Stimulated activated CD8-positive, alpha-beta memory T cell treated with anti-CD3 and anti-CD28 coated beads, Interleukin-2, amount 100 ng/mL, for 1 hour (primary cell): ENCODE measurements around the gene RBMXL2.

ENCODE experiments used
- DNase-seq, 2 donors: peaks; one replicate each; pipeline ENCODE4 v3.0.0-alpha.2; 2020; ENCODE audit warnings: low read depth in 2 of 2

Gene RBMXL2

DNA sequence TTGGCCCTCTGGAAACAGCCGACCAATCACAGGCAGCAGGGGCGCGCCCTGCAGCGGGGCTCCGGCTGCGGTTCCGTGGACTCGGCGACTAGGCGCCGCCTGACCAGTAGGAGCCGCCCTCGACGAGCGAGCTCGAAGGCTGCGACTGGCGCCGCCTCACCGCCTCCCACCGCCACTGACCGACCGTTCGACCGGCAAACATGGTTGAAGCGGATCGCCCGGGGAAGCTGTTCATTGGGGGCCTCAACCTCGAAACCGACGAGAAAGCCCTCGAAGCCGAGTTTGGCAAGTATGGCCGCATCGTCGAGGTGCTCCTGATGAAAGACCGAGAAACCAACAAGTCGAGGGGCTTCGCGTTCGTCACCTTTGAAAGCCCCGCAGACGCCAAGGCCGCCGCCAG is at the start of gene RBMXL2:
Gene RBMXL2 (plus strand): TSS at position 78 of the 400 bp plus-strand sequence. CDS start 123 bp downstream, at position 201.
- DNase-seq: no peak

DNA sequence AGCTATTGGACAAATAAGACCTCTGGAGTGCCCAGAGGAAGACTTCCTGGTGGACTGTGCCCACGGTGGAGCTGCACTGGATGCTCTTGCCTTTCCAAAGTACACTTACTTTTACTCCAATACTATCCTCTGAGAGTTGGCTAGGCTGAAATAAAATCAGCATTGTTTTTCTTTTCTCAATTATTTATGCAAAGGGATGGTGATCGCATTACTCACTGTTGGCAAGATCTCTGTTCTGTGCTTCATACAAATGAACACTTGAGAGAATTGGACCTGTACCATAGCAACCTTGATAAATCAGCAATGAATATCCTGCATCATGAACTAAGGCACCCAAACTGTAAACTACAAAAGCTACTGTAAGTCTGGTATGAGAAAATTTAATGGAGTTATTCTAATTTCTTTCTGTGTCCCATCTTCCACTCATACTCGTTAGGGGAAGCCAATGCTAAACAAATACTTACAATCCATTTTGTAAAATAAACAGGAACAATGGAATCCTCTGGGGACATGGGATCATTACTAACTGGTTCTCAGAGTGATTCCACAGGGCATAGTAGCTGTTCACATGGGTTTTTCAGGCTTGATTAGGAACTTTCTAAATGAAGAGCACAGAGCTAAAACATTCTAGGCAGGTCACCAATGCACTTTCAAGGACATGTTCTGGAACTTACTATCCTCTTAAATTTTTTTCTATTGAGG is 42.2 kb upstream of the RBMXL2 start:
- no peak for DNase-seq

DNA sequence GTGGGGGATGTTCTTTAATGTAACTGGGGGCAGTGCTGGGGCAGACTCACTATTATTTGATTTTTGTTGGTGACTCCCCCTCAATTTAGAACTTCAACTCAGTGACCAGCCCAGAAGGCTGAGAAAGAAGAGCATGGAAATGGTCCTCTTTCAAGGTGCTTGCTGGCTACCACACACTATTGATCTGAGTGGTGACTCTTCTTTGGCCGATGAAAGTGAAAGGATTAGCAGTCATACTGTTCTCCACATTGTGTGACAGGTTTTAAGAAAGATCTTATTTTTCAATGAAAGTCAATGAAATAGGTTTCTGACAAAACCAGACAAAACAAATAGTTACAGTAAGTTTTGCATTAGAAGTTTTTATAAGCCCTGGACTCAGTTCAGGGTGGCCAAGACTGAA is 38.6 kb upstream of the RBMXL2 start:
- no peak for DNase-seq

DNA sequence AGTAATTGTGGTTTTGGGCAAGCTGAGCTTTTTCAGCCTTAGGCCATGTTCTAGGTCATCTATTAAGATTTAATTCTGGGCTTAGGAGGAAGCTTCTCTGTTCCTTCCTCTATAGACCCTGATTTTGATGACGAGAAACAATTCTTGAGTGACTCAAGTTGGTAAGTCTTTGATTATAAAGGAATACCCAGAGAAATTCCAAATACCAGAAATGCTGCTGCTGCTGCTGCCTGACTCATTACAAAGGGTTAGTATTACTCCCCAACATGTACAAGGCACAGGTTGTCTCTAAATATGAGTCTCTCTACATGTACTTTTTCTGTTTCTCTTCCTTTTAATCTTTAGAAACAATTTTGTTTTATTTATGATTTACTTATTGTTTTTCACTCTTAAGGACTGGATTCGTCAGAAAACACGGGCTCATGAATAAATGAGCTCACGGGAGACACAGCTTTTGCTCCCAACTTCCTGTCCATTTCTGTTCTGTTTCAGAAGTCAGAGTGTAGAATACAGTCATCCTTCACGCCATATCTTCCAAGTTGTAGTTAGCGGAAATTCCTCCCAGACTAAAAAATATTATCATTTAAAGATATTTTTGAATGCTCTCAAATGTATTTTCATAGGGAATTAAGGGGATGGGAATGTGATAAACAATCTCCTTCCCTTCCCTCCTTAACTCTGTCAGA is 31.8 kb upstream of the RBMXL2 start:
- no peak for DNase-seq

DNA sequence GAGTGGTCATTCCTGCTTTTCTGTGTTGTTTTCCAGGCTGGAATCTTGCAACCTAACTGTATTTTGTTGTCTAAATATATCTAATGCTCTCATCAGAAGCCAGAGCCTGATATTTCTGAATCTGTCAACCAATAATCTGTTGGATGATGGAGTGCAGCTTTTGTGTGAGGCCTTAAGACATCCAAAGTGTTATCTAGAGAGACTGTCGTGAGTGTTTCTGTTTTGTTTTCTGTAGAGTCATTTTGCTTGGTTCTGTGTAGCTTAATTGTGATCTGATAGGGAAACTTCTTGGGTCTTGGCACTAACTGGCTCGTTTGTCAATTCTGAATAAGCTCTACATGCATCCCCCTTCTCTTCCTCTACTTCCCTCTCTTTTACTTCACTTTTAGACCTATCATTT is 31.2 kb upstream of the RBMXL2 start:
- no peak for DNase-seq

DNA sequence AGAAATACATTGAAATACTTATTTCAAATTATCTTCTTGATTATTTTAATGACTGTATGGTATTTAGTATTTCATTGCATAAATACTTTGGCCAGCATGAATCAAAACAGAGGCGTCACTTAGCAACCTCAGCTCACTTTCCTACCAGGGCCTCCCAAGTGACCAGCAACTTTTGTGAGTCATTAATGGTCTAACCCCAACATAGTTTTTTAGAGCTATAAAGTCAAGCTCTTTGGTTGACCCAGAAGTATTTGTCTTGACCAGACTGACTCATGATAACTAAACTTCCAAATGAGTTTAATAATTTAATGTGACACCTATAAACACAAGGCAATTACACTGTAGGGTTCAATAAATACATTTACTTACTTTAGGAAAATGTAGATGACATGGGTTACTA is 27.9 kb upstream of the RBMXL2 start:
- DNase-seq: no peak

DNA sequence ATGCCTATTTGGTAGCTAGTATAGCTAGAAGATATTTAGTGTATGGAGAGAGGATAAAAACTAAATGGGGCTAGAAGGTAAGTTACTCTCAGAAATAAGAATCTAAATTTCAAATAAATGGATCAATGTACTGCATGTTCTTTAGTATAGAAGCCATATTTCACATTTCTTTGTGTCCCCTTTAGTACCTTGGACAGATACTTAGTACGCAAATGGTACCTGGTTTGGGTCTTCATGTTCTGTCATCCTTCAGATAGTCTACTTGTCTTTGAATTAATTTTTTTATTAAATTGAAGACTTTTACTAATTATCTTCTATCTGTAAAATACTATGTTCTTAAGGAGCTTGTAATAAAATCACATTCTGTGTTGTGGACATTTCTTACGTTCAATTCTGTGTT is 26.3 kb upstream of the RBMXL2 start:
- DNase-seq: no peak

DNA sequence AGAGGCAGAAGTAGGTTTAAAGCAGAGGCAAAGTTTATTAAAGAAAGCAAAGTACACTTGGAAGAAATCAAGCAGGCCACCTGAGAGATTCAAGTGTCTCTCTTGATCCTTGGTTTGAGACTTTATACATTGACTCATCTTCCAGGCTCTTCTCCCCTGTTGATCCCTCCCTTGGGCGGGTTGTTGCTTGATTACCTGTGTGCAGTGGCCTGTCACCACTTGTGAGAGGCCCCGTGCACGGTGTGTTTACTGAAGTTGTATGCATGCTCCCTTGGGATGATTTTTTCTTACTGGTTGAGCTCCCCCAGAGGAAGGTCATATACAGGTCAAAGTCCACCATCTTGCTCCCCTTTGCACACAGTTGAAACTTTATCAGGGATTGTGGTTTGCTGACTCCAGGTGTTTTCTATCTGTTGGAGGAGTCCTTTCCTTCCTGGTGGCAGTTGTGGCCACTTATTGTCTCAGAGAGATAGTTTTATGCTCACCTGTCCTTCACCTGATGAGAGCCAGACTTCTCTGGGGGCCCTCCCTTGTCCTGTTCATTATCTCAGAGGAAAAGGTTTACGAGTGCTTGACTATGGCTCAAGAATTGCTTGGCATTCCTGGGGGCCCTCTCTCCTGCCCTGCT is 16.3 kb upstream of the RBMXL2 start:
- no peak for DNase-seq

DNA sequence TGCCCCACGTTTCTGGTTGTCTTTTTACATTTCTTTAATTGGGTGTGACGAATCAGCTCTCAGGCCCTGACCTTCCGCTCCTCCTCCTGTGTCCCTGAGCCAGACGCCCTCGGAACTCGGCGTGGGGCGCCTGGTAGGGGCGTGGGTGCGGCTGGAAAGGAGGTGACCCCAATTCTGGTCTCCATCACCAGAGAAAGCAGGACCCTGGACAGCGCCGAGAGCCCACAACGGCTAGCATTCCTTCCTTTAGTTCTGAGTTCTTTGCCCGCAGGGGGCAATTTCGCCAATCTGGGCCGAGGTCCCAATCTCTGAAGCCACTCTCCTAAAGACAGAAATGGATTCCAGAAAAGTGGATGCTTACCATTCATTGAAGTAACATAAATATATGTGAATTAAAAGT is 11.7 kb upstream of the RBMXL2 start:
- no peak for DNase-seq

DNA sequence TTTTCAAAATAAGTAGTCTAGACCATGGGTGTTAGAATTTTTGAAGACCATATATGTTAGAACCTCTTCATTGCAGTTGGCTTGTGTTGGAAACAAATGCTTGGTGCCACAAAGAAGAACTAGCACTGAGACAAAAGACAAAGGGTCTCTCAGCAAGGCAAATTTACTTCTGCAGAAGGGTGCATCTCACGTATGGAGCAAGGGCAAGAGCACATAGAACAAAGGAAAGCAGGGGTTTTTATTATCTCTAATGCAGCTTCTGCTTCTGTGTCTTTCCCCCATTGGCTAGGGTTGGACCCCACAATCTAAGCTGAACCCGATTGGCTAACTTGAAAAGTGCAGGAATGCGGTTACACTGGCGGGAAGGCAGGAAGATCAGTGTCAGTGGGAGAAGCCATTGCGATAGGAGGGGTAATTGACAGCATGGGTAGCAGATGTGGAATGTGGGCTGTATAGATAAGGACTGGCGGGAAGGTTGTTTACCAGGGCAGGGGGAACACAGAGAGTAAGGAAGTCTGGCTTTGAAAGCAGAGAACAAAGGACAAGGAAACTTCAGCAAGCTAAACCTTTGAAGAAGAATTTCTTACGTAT is 9.2 kb upstream of the RBMXL2 start:
- DNase-seq: no peak

DNA sequence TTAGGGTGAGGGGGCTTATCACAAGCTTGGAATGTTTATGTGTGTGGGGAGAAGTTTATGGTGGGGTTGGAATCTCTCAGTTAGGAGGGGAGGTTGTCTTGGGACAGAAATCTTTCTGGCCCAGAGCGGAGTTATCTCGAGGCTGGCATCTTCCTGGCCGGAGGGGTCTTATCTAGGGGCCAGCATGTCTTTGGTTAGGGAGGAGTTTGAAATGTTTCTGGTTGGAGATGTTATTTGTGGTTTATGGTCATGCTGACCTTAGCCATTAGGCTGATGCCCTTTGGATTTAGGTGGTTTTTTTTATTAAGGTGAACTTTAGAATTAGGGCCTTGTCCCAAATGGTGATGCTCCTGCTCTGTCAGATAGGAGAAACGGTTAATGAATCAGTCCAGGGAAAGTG is 7.9 kb upstream of the RBMXL2 start:
- no peak for DNase-seq

DNA sequence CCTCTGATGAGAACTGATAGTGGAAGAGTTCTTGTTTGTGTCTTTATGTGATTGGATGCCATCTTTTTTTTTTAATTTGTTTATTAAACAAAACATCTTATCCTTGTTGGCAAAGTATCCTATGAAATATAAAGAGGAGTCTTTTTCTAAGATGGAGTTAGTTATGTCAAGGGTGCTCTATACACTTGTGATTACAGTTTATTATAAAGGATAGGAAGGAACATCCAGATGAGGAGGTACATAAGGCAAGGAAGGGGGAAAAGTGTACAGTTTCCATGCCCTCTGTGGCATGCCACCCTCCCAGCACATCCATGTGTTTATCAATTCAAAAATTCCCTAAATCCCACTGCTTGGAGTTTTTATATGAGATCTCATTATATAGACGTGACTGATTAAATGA is 7.4 kb upstream of the RBMXL2 start:
- DNase-seq: no peak

DNA sequence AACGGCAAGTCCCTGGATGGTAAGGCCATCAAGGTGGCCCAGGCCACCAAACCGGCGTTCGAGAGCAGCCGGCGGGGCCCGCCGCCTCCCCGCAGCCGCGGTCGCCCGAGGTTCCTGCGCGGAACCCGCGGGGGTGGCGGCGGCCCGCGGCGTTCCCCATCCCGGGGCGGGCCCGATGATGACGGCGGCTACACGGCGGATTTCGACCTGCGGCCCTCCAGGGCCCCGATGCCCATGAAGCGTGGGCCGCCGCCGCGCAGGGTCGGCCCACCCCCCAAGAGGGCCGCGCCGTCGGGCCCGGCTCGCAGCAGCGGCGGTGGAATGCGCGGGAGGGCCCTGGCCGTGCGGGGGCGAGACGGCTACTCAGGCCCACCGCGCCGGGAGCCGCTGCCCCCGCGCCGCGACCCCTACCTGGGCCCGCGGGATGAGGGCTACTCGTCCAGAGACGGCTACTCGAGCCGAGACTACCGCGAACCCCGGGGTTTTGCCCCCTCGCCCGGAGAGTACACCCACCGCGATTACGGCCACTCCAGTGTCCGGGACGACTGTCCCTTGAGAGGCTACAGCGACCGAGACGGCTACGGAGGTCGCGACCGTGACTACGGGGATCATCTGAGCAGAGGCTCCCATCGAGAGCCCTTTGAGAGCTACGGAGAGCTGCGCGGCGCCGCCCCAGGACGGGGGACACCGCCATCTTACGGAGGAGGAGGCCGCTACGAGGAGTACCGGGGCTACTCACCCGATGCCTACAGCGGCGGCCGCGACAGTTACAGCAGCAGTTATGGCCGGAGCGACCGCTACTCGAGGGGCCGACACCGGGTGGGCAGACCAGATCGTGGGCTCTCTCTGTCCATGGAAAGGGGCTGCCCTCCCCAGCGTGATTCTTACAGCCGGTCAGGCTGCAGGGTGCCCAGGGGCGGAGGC is 792 bp downstream of the RBMXL2 start:
- no peak for DNase-seq

DNA sequence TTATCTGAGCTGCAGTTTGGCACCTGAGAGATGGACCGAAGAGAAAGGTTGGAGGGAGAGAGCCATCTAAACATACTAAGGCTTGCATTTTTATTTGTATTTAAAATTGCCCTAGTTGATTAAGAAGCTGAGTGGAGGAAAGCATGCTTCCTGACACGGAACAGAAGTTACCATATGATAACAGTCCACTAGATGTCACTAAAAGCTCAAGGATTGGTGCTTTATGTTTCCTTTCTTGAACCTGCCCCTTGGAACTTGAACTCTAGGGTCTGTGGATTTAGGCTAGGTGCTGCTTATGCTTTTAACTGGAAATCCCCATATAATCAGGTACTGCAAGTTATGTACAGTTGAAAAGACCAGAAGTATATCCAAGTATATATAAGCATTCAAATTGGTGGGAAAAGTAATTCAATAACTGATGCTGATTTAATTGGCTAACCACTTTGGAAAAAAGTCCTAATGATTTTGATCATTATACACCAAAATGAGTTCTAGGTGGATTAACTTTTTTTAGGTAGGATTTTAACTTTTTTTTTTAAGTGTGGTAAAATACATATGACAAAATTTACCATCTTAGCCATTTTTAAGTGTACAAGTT is 9.5 kb downstream of the RBMXL2 start:
- no peak for DNase-seq

DNA sequence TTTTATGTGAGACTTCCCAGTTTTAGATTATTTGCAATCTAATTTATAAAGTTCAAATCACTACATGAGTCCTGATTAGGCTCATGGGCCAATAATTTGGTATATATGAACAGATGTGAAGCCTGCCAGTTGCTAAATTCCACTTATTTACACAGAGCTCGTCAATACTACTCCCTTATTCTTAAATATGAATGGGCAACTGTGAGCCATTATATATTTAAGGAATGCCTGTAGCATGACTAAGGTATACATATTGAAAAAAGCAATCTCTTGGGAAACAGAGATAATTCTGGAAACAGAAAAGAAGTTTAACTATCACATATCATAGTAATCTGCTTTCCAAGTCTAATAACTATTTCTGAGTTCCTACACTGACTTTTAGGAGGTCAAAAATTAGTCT is 27.0 kb downstream of the RBMXL2 start:
- DNase-seq: no peak

DNA sequence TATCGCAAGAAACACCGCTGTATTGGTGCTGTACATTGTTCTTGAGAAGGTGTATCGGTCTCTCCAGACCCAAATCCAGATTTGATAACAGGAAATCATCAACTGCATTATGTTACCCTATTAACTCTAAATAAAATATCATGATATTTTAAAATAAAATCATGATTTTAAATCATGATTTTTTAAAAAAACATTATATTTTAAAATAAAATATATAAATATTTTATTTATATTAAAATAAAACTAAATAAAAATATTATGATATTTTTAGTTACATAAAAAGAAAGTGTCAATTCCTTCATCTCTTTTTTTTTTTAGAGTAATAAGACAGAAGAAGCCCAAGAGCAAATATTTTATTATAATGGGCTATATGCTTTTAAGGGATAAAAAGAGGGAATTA is 27.6 kb downstream of the RBMXL2 start:
- no peak for DNase-seq

DNA sequence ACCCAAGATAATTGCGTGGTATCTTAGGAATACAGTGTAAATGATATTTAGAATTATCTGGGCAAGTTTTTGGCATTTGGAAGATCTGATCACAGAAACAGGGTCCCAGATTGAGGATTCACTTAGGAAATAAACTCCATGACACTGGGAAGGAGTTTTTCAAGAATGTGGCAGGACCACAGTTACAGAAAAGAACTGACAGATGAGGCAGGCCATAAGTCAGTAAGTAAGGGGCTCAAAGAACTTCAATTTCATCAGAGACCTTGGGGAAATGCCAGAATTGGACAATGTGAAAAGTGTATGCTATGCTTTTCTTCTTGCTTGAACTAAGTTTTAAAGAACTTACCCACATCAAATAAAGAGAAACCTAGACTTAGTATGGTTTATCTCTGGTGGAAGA is 49.3 kb downstream of the RBMXL2 start:
- DNase-seq: no peak
